ENCODE data around the gene RMI1. TPM values are rescaled to one million over a fixed set of nuclear protein-coding genes. Genes with fewer than 3 reads are reported as not detected.

RMI1 gene
- total and polyA plus RNA-seq, 2 donors (not counting 3 experiments of a cell fraction or from before 2014, with no cell fraction given), result 1.1 to 11.5 TPM

DNA sequence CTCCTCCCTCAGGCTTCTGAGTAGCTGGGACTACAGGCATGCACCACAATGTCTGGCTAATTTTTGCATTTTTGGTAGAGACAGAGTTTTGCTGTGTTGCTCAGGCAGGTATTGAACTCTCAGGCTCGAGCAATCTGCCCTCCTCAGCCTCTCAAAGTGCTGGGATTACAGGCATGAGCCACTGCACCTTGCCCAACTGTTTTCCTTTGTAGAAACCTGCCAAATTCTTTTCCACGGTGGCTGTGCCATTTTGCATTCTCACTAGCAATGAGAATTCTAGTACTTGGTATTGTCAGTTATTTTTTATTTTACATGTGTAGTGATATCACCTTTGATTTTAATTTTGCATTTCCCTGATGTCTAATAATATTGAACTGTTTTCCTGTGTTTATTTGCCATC is 7.8 kb downstream of the RMI1 start:
- H3K9ac ChIP-seq (replicated peaks; ENCODE audit: extremely low read depth, insufficient read depth, low read length), result no peak overlapping the region
- TF ChIP-seq, protein P1, sequence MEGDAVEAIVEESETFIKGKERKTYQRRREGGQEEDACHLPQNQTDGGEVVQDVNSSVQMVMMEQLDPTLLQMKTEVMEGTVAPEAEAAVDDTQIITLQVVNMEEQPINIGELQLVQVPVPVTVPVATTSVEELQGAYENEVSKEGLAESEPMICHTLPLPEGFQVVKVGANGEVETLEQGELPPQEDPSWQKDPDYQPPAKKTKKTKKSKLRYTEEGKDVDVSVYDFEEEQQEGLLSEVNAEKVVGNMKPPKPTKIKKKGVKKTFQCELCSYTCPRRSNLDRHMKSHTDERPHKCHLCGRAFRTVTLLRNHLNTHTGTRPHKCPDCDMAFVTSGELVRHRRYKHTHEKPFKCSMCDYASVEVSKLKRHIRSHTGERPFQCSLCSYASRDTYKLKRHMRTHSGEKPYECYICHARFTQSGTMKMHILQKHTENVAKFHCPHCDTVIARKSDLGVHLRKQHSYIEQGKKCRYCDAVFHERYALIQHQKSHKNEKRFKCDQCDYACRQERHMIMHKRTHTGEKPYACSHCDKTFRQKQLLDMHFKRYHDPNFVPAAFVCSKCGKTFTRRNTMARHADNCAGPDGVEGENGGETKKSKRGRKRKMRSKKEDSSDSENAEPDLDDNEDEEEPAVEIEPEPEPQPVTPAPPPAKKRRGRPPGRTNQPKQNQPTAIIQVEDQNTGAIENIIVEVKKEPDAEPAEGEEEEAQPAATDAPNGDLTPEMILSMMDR (IDR thresholded peaks at IDR 0.05; ENCODE audit: extremely low read depth in 1 of 2, insufficient read depth in 1 of 2, low read depth in 1 of 2, low read length in 2 of 2), result no peak
- TF ChIP-seq POLR2A (IDR thresholded peaks at IDR 0.05; ENCODE audit: low read depth, low read length) (no peak), GATA2 (IDR thresholded peaks at IDR 0.05; ENCODE audit: insufficient read depth, insufficient read length, low read depth, low read length) (no peak), FOS (IDR thresholded peaks at IDR 0.05; ENCODE audit: borderline replicate concordance, insufficient read depth, low read length) (no peak), EZH2 (IDR thresholded peaks at IDR 0.05; ENCODE audit: borderline replicate concordance, low read depth, low read length, severe bottlenecking) (no peak), MYC (IDR thresholded peaks at IDR 0.05; ENCODE audit: low read depth, low read length) (no peak), JUN (IDR thresholded peaks at IDR 0.05; ENCODE audit: borderline replicate concordance, insufficient read depth, insufficient read length, low read depth) (no peak), POLR2AphosphoS5 (IDR thresholded peaks at IDR 0.05; ENCODE audit: insufficient read depth, low read depth, low read length) (no peak)
- TF ChIP-seq, protein P2, sequence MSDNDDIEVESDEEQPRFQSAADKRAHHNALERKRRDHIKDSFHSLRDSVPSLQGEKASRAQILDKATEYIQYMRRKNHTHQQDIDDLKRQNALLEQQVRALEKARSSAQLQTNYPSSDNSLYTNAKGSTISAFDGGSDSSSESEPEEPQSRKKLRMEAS (IDR thresholded peaks at IDR 0.05; ENCODE audit: insufficient read depth, insufficient read length), result no peak
- FAIRE-seq (no peak), DNase-seq (ENCODE audit: low read depth, low spot score) (no peak)
- ChIA-PET POLR2A (no interaction called here), CTCF (no interaction called here)
- intact Hi-C loops (cut with micrococcal nuclease) (no loop called here), dilution Hi-C loops (cut with MboI; ENCODE audit: extremely low pct_ligation_motif_present, low sequenced_read_pairs) (no loop called here)
- H2AFZ ChIP-seq (ENCODE audit: low read depth, low read length), result no peak overlapping the region
- no peak overlapping the region for H3K27ac ChIP-seq (ENCODE audit: insufficient read depth, low read depth, low read length)
- H3K4me3 ChIP-seq (replicated peaks in 1 of 3; ENCODE audit: insufficient read depth in 1 of 3, low read depth in 1 of 3, low read length in 3 of 3), result no peak overlapping the region
- H3K36me3 ChIP-seq (ENCODE audit: control insufficient read depth in 2 of 2, extremely low read depth in 1 of 2, insufficient read depth in 2 of 2, low read length in 2 of 2), result no peaks in the 10 kb centered on the region
- H3K9me1 ChIP-seq (replicated peaks; ENCODE audit: control insufficient read depth, extremely low read depth, insufficient read depth, low read length), result no peaks in the 10 kb centered on the region
- H3K9me3 ChIP-seq (replicated peaks; ENCODE audit: control insufficient read depth, insufficient read depth, low read length), result no peaks in the 10 kb centered on the region
- BruUV-seq (replicated peaks), result no TSS peak
- H3K4me2 ChIP-seq (ENCODE audit: insufficient read depth, low read length), result no peak overlapping the region
- no peaks in the 10 kb centered on the region for H4K20me1 ChIP-seq (replicated peaks; ENCODE audit: control insufficient read depth, extremely low read depth, insufficient read depth, low read length)
- H3K27me3 ChIP-seq (ENCODE audit: control insufficient read depth in 2 of 2, insufficient read depth in 2 of 2, low read length in 2 of 2), result no peaks in the 10 kb centered on the region
- H3K4me1 ChIP-seq (ENCODE audit: control insufficient read depth, extremely low read depth, insufficient read depth, low read length), result no peaks in the 10 kb centered on the region
- H3K79me2 ChIP-seq (ENCODE audit: control insufficient read depth, insufficient read depth, low read length), result peaks cover 46% of the 10 kb centered on the region

All from endothelial cell of umbilical vein (primary cell).